Nephron (organoid): ENCODE results near the gene RPL18.
A peak's percentile ranks its signal among the peaks of the same experiment; 100 is the strongest.

Experiments used
- H3K27ac Mint-ChIP-seq, 3 experiments: 2 replicates each; pipeline ENCODE4 v1.8.0; 2020; ENCODE audit warnings: mixed read lengths in 3 of 3, mild to moderate bottlenecking in 2 of 3, moderate library complexity in 1 of 3
- H3K27me3 Mint-ChIP-seq: 2 replicates; pipeline ENCODE4 v1.8.0; 2021; ENCODE audit warnings: low read depth, mild to moderate bottlenecking, moderate library complexity, mixed read lengths
- H3K36me3 Mint-ChIP-seq: 2 replicates; pipeline ENCODE4 v1.8.0; 2020; ENCODE audit warnings: low read depth, mixed read lengths
- H3K4me1 Mint-ChIP-seq: 2 replicates; pipeline ENCODE4 v1.8.0; 2020; ENCODE audit warnings: mixed read lengths
- H3K4me3 Mint-ChIP-seq, 3 experiments: 2 replicates each; pipeline ENCODE4 v1.8.0; 2020; ENCODE audit warnings: mild to moderate bottlenecking in 3 of 3, mixed read lengths in 3 of 3, moderate library complexity in 2 of 3
- H3K9me3 Mint-ChIP-seq: 2 replicates; pipeline ENCODE4 v1.8.0; 2020; ENCODE audit warnings: mixed read lengths
- TF ChIP-seq, protein P1 (sequence below), 3 experiments: fragments of 200-600 bp; sonication (generic); IDR thresholded peaks; one replicate each; pipeline ENCODE4 v1.5.0; 2021; ENCODE audit warnings: antibody characterized with exemption in 3 of 3; ENCODE audit not compliant: unreplicated experiment in 3 of 3

RPL18 gene

DNA sequence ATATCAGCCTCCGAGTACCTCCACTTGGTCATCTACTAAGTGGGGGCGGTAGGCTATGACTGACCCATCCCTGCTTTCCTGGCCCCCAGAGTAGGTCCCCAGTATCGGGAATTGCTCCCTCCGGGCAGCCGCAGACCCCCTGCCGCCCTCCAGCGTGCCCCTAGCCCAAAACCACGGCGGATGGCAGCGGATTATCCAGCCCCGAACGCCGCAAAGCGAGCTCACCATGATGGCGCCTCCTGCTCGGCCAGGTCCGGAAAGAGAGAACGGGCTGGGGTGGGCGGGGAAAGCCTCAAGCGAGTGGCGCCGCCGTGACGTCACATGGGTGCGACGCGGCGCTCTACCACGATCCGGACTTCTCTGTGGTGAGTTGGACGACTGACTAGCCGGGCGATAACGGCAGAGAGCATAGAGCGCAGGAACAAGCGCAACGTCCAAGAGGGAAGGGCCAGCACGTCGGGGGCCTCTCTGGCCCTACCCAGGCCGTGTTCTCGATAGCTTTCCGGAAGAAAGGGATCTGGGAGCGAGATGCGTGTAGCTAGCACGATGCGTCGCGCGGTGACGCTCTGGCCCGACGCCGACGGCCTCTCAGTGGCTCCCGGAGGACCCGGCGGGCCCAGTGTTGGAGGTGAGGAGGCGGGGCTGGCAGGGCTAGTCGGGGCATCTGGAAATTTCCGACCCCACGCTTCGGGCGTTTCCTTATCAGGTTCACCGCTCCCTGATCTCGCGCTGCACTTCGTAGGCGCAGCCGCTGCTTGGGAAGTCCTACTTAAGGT lies at the start of gene RPL18, which contains the start of gene SPHK2:
TSS of gene RPL18 (minus strand) at position 263 of the 776 bp plus-strand sequence. CDS start at position 228, 35 bp downstream.
TSS of gene SPHK2 (plus strand) at position 591 of the 776 bp plus-strand sequence. CDS start 1,009 bp downstream, outside the sequence.
- Mint-ChIP-seq H3K27ac (peak within 1 kb of the TSS; percentile 88 to 96 (median 96)), H3K4me3 (peak within 1 kb of the TSS; percentile 97 to 99 (median 99)), H3K27me3 (no peaks in the 10 kb centered on the region), H3K36me3 (peaks cover 15% of the 10 kb centered on the region), H3K9me3 (no peaks in the 10 kb centered on the region), H3K4me1 (peaks cover 52% of the 10 kb centered on the region)
- TF ChIP-seq, protein P1, sequence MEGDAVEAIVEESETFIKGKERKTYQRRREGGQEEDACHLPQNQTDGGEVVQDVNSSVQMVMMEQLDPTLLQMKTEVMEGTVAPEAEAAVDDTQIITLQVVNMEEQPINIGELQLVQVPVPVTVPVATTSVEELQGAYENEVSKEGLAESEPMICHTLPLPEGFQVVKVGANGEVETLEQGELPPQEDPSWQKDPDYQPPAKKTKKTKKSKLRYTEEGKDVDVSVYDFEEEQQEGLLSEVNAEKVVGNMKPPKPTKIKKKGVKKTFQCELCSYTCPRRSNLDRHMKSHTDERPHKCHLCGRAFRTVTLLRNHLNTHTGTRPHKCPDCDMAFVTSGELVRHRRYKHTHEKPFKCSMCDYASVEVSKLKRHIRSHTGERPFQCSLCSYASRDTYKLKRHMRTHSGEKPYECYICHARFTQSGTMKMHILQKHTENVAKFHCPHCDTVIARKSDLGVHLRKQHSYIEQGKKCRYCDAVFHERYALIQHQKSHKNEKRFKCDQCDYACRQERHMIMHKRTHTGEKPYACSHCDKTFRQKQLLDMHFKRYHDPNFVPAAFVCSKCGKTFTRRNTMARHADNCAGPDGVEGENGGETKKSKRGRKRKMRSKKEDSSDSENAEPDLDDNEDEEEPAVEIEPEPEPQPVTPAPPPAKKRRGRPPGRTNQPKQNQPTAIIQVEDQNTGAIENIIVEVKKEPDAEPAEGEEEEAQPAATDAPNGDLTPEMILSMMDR (IDR thresholded peaks at IDR 0.05; ENCODE audit: unreplicated experiment in 3 of 3), result no peak

GRCh38 chr19:48668761-48669160 lies 49.8 kb upstream of the RPL18 start:
- TF ChIP-seq, protein P1 (IDR thresholded peaks at IDR 0.05; ENCODE audit: unreplicated experiment in 3 of 3), result no peak
- Mint-ChIP-seq H3K27me3 (no peaks in the 10 kb centered on the region), H3K27ac (no peak overlapping the region), H3K9me3 (no peaks in the 10 kb centered on the region), H3K4me1 (peaks cover 6% of the 10 kb centered on the region), H3K4me3 (no peak overlapping the region), H3K36me3 (no peaks in the 10 kb centered on the region)

DNA sequence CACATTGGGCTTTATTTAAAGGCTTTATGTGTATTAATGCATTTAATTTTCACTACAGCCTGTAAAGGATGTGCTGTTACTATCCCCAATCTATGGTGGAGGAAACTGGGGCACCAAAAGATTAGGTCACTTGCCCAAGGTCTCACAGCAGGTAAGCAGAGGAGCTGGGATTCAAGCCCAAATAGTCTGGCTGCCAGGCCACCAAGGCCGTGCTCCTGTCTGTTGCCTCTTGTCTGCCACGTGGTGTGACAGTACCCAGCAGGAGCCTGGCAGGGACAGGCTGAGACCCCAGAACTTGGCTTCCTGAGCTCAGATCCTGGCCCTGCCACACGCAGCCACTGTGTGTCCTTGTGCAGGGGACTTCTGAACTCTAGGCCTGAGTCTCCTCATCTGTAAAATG lies 49.4 kb upstream of the RPL18 start:
- TF ChIP-seq, protein P1 (IDR thresholded peaks at IDR 0.05; ENCODE audit: unreplicated experiment in 3 of 3), result no peak
- H3K36me3 Mint-ChIP-seq, result no peaks in the 10 kb centered on the region
- peaks cover 6% of the 10 kb centered on the region for H3K4me1 Mint-ChIP-seq
- H3K27ac Mint-ChIP-seq, result no peak overlapping the region
- no peaks in the 10 kb centered on the region for H3K27me3 Mint-ChIP-seq
- no peaks in the 10 kb centered on the region for H3K9me3 Mint-ChIP-seq
- H3K4me3 Mint-ChIP-seq, result no peak overlapping the region

GRCh38 chr19:48665786-48666185 lies 46.8 kb upstream of the RPL18 start:
- Mint-ChIP-seq H3K4me3 (no peak overlapping the region), H3K4me1 (peaks cover 4% of the 10 kb centered on the region), H3K9me3 (no peaks in the 10 kb centered on the region), H3K36me3 (no peaks in the 10 kb centered on the region), H3K27ac (no peak overlapping the region), H3K27me3 (peaks cover 3% of the 10 kb centered on the region)
- TF ChIP-seq, protein P1 (IDR thresholded peaks at IDR 0.05; ENCODE audit: unreplicated experiment in 3 of 3), result no peak

- Mint-ChIP-seq H3K36me3 (no peaks in the 10 kb centered on the region), H3K4me3 (no peak overlapping the region), H3K27me3 (peaks cover 3% of the 10 kb centered on the region), H3K4me1 (peaks cover 7% of the 10 kb centered on the region), H3K27ac (no peak overlapping the region), H3K9me3 (no peaks in the 10 kb centered on the region)
- TF ChIP-seq, protein P1 (IDR thresholded peaks at IDR 0.05; ENCODE audit: unreplicated experiment in 3 of 3), result no peak
Measured at GRCh38 chr19:48664476-48664875, 45.5 kb upstream of the RPL18 start.

DNA sequence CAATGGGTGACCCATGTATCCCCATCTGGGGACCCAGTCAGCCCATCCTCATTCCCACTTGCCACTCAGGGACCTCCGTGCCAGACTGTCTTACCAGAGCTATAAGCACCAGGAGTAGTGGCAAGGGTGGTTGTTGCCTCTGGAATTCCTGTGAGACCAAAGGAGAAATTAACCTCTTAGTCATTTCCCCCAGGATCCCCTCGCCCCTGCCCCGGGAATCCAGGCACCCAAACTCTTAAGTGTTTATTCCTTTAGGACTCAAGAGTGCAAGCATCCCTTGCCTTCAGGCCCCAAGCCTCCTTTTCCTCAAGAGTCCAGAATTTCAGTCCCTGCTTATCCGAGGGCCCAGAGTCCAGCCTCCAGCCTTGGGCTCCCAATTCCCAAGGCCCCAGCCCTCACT lies 44.7 kb upstream of the RPL18 start:
- peaks cover 9% of the 10 kb centered on the region for H3K27me3 Mint-ChIP-seq
- TF ChIP-seq, protein P1 (IDR thresholded peaks at IDR 0.05; ENCODE audit: unreplicated experiment in 3 of 3), result no peak
- H3K27ac Mint-ChIP-seq, result no peak overlapping the region
- no peaks in the 10 kb centered on the region for H3K36me3 Mint-ChIP-seq
- H3K9me3 Mint-ChIP-seq, result no peaks in the 10 kb centered on the region
- H3K4me1 Mint-ChIP-seq, result peaks cover 7% of the 10 kb centered on the region
- H3K4me3 Mint-ChIP-seq, result no peak overlapping the region
